ENCODE measurements around the gene COBL.

DNA sequence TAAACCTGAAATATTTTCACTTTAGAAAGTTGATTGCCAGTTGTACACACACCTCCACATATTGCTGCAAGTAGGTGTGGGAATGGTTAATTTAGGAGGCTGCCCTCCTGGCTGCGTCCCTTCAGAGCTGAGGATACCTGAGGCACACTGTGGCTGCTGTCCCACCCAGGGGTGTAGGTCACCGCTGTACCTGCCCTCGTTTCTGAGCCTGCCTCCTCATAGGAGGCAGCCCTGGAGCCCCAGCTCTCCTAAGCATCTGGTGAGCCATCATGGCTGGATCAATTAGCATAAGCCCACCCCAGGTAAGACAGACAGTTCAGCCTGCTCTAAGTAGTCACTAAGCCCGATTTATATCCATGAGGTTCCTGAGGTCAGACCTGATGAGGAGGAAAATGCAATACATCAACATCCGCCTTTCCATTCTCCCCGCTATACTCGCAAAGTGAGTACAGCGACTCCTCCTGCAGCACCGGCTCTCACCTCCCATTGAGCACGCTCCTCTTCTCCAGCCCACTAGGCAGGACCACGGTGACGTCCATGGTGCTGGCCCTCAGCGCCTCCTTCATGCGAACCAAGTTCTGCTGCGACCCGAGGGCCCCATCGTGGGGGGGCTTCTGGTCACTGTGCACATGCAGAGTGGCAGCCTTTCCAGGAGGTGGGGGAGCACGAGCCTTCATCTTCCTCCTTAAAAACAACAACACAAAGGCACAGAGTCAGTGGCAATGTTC is 97.2 kb downstream of the COBL start:
- TF ChIP-seq POLR2A (IDR thresholded peaks at IDR 0.05; ENCODE audit: low read depth, low read length) (no peak), POU2F2 (IDR thresholded peaks at IDR 0.05; ENCODE audit: low read depth, low read length) (no peak), POLR2AphosphoS5 (IDR thresholded peaks at IDR 0.05; ENCODE audit: low read depth, low read length) (no peak), SPI1 (IDR thresholded peaks at IDR 0.05; ENCODE audit: low read depth, low read length) (no peak)
